CD4-positive, alpha-beta T cell treated with Interleukin-6 for 4 hours (primary cell): Measurements from ENCODE around the gene S100A3.
A peak's percentile ranks its signal among the peaks of the same experiment; 100 is the strongest.
"Not testable (repeated sequence)": the region's sequence is repeated elsewhere in the genome, so short reads cannot be mapped to it uniquely, and the experiment has no call there.

Experiments
- DNase-seq: peaks from one replicate; pipeline ENCODE4 v3.0.0-alpha.2; 2020; ENCODE audit warnings: mixed read lengths

Gene S100A3

DNA sequence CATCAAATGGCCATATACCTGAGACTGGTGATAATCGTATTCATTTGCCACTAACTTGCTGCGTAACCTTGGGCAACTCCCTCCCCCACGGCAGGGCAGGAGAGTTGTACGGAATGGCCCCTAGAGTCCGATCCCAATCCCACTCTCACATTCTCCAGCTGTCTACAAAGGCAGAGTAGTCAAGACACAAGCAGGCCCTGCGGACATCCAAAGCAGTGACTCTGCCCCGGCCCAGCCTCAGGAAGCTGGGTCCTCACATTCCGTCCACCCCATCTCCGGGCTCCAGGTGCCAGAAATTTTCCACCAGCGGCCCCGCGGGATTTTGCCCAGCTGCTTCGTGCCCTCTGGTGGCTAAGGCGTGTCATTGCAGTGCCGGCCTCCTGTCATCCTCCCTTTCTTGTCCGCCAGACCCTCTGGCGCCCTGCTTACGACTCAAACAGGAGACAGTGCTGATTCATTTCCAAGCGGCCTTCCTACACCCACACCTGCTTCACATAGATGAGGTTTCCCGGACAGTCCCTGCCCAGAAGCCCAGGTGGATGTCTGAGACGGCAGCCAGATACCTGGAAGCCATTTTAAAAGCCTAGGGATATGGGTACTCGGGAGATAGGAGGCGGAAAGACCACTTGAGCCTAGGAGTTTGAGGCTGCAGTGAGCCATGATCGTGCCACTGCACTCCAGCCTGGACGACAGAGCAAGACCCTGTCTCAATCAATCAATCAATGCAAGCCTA is 19.5 kb upstream of the S100A3 start:
- DNase-seq, result peak; percentile 86

DNA sequence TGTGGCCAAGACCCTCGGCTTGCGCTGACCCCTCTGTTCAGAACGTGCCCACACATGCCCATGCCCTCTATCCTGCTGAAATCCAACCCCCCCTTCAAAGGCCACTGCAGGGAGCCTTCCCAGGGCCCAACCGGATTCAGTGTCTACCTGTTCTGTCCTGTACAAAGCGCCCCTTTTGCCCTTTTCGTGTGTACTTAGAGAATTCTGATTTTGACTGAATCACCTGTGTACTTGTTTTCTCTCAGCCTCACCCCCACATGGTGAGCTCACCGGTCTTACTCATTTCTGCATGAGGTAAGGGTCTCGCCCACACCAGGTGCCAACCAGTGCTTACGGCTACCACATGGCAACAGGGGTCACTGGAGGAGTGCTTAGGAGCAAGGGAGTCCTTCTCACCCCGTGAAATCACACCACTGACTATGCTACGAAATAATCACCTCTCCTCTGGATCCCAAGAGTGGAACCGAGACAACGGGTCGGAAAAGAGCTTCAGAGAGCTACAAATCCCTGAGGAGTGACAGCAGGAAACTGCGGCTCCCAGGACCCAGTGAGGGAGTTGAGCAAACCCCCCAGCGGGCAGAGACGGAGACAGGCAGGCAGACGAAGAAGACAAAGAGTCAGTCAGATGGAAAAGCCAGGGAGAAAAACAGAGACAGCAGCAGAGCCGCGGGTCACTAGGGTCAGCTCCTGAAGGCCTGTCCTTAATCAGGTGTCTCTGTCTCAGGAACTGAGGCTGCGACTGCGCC is 18.7 kb upstream of the S100A3 start:
- peak; percentile 20 for DNase-seq

- peak; percentile 94 for DNase-seq
Measured at GRCh38 chr1:153566414-153567371, 17.6 kb upstream of the S100A3 start.

DNA sequence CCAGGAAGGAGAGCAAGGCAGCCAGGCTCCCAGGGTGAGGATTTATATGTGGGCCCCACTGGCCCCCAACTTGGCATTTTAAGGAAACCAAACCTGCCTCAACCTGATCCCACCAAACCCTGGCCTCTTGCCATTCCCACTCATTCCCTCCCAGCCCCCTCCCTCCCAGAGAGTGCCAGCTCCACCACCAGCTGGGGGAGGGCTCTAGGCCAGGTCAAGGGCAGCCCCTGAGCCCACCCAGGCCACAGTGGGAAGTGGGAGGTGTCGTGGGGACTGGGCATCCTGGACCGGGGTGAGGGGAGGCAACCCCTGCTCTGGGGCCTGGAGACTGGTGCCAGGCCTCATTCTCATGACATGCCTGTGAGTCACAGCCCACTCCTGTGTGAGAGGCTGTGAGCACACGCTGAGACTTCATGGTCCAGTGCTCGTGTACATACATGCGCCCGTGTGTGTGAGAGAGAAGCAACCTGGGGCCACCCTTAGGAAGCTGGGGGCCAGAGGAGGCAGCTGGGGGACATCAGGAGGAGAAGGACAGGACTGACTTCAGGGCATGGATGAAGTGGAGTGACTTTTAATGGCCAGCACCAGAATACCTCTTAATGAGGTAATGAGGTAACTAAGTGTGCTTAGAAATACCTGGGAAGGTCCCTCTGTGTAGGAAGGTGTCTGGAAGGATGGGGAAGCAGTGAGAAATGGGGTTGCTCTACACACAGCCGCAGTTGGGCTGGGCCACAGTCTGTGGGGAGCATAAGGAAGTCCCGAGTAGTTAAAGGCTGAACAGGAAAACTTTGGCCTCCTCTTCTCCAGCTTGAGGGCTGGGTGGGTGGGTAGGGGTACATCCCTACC is 16.7 kb upstream of the S100A3 start, which contains the start of gene S100A2:
Gene S100A2 (minus strand): TSS at position 316 of the 846 bp plus-strand sequence. CDS start 1,967 bp downstream, outside the sequence.
- DNase-seq, result peak; percentile 70

GRCh38 chr1:153563991-153564390 is 14.9 kb upstream of the S100A3 start:
- no peak for DNase-seq

DNA sequence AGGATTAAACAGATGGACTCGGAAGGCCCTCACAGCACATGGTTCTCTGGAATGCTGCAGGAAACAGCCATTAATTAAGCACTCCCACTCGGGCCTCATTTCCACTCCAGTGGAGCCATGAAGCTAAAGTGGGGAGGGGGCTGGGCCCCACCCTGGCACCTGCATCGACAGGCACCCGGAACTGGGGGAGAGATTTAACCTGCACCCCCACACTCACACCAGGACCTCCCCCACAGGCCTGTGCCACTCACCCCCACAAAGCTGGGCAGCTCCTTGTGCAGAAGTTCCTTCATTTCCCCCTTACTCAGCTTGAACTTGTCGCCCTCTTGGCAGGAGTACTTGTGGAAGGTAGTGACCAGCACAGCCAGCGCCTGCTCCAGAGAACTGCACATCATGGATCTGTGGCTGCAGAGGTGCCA is 14.4 kb upstream of the S100A3 start:
- no peak for DNase-seq

DNA sequence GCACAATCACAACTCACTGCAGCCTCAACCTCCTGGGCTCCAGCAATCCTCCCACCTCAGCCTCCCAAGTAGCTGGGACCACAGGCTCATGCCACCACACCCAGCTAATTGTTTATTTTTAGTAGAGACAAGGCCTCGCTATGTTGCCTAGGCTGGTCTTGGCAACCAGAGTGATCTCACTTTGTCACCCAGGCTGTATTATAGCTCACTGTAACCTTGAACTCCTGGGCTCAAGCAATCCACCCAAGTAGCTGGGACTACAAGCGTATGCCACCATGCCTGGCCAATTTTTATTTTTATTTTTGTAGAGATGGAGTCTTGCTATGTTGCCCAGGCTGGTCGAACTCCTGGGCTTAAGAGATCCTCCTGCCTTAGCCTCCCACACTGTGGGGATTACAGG is 13.0 kb upstream of the S100A3 start:
- DNase-seq, result not testable (repeated sequence)

- no peak for DNase-seq
Measured at GRCh38 chr1:153561466-153561985, 12.5 kb upstream of the S100A3 start.

GRCh38 chr1:153560771-153561465 is 11.9 kb upstream of the S100A3 start:
- no peak for DNase-seq

DNA sequence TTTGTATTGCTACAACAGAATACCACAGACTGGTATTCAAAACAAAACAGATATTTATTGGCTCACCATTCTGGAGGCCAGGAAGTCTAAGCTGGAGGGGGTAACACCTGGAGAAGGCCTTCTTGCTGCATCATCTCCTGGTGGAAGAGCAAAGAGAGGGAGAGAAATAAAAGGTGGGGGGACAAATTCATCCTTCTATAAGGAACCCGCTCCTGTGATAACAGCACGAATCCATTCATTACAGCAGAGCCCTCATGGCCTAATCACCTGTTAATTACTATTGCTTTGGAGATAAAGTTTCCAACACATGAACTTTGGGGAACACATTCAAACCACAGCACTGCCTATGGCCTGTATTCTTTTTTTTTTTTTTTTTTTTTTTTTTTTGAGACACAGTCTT is 11.2 kb upstream of the S100A3 start:
- no peak for DNase-seq

GRCh38 chr1:153557877-153558276 is 8.8 kb upstream of the S100A3 start:
- DNase-seq, result no peak

DNA sequence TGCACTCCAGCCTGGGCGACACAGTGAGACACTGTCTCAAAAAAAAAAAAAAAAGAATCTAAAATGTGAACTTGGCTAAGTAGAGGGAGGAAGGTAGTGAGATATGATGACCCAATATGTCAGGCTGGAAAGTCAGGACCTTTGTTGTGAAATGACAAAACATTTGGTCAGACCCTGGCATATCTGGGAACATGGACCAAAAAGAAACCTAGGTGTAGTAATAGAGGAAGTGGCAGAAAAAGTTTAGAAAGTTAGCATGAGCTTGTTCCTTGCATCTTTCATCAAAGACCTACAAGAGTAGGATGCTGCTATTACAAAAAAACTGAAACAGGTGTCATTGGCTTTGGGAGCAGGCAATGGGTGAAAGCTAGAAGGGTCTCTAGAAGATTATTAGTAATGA is 7.3 kb upstream of the S100A3 start:
- DNase-seq, result no peak

- no peak for DNase-seq
Measured at GRCh38 chr1:153553830-153554541, 4.9 kb upstream of the S100A3 start.

- DNase-seq, result no peak
Measured at GRCh38 chr1:153553096-153553495, 4.0 kb upstream of the S100A3 start.

GRCh38 chr1:153552335-153552734 is 3.3 kb upstream of the S100A3 start:
- no peak for DNase-seq

DNA sequence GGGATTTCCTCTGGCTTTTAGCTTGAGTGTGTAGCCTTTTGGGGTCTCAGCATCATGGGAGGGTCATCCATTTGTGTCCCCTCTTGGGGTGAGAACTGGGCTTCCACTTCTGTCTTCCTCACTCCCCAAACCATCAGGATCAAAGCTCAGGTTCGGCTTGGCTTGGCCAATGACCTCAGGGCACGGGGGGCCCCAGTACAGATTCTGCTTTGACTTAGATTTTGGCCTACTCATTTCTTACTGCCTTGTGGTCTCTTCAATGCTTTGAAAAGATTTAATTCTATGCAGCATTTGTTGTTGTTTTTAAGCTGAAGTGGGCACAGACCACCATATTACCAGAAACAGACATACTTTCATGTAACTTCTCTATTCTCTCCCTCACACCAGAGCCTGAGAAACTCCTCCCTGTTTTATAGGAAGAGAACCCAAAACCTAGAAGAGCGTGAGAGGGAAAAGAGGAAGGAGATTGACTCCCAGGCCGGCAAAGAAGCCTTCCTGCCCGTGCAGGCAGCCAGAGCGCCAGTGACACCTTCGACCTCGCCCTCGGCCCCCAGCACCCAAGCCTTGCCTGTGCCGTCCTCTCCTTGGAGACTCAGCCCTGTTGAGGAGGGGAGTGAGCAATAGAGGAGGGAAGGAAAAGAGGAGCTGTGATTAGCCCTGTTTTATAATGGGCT is 1.9 kb upstream of the S100A3 start:
- no peak for DNase-seq

DNA sequence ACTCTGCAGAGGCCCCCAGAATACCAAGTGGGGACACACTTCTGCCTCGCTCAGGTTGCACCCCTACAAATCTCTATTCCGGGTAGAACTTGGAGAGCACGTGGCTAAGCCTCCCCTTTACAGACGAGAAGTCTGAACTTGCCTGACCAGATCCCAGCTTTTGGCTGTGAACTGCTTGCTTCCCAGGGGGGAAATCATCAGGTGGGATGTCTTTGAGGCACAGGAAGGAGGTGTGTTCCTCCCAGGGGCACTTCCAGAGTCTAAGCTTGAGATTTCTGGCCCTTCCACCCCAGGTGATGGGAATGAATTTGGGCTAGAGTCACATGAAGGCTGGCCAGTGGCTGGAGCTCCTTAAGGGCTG is 1.3 kb upstream of the S100A3 start:
- DNase-seq, result no peak

DNA sequence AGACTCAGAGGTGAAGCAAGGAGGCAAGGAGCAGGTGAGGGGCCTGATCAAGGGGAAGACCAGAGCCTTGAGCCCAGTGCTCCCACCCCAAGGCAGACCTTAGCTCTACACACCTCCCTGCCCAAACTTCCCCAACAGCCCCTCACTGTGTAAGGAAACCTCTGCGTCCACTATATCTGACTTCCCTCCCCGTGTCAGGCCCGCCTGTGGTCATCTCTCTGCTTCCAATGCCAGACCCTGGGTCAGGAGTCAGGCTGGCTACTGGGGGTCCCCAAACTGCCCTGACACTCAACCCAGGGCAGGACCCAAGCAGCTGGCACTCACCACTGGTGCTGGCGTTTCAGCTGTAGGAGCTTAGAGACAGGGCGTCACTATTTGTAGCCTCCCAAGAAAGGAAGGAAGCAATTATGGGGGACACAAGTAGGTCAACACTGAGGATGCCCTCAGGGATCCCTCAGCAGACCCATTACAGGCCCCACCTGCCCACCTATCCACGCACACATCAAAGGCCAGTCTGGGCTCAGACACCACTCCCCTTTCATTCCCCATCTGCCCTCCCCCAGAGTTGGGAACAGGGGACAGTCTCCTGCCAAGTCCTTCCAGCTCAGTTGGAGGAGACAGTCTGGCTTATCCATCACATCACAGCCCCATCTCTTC is 811 bp upstream of the S100A3 start:
- DNase-seq, result no peak
